Lower leg skin (tissue), 3 donors: ENCODE measurements around the gene IRF2BP1.

ENCODE experiments used
- CTCF ChIP-seq, 3 donors: fragments of 450-650 bp; IDR thresholded peaks; one replicate each; pipeline ENCODE4 v1.5.1; 2016; ENCODE audit warnings: antibody characterized with exemption in 3 of 3, mild to moderate bottlenecking in 3 of 3, moderate library complexity in 2 of 3
- POLR2A ChIP-seq, 2 donors: fragments of 450-650 bp; IDR thresholded peaks; one replicate each; pipeline ENCODE4 v1.6.1; 2016 to 2017; ENCODE audit warnings: antibody characterized with exemption in 2 of 2, mild to moderate bottlenecking in 1 of 2, moderate library complexity in 1 of 2

- TF ChIP-seq CTCF (IDR thresholded peaks at IDR 0.05) (no peak), POLR2A (IDR thresholded peaks at IDR 0.05) (no peak)
These were observed at the start of gene IRF2BP1 for GRCh38 chr19:45885556-45886426.
